OCI-LY1 (cell line): ENCODE measurements around the gene ZNF557.

Experiments used
- H2AFZ ChIP-seq: fragments of 200-600 bp; sonication (generic), shearing (Covaris generic); 2 replicates; pipeline ENCODE4 v1.6.0; 2014; ENCODE audit warnings: antibody characterized with exemption, mild to moderate bottlenecking, low read length
- H3F3A ChIP-seq: fragments of 200-600 bp; sonication (generic), shearing (Covaris generic); 2 replicates; pipeline ENCODE4 v1.6.0; 2014; ENCODE audit warnings: mild to moderate bottlenecking, antibody characterized with exemption, low read length, moderate library complexity; ENCODE audit not compliant: insufficient read depth
- H3K27ac ChIP-seq: fragments of 200-600 bp; sonication (generic); 2 replicates; pipeline ENCODE4 v1.5.1; 2014; ENCODE audit warnings: low read length, mixed run types, mild to moderate bottlenecking, low read depth; ENCODE audit not compliant: poor library complexity, severe bottlenecking
- H3K27me3 ChIP-seq: fragments of 200-600 bp; sonication (generic); 2 replicates; pipeline ENCODE4 v1.6.0; 2014; ENCODE audit warnings: antibody characterized with exemption, mild to moderate bottlenecking, low read length, moderate library complexity; ENCODE audit not compliant: insufficient read depth
- H3K36me3 ChIP-seq: fragments of 200-600 bp; sonication (generic); 2 replicates; pipeline ENCODE4 v1.6.1; 2014; ENCODE audit warnings: mild to moderate bottlenecking, antibody characterized with exemption, low read length, moderate library complexity, mixed read lengths; ENCODE audit not compliant: insufficient read depth
- H3K4me1 ChIP-seq: fragments of 200-600 bp; sonication (generic); 2 replicates; pipeline ENCODE4 v1.5.1; 2014; ENCODE audit warnings: mild to moderate bottlenecking, low read length, moderate library complexity; ENCODE audit not compliant: insufficient read depth, severe bottlenecking
- H3K4me2 ChIP-seq: fragments of 200-600 bp; sonication (generic), shearing (Covaris generic); 2 replicates; pipeline ENCODE4 v1.6.1; 2014; ENCODE audit warnings: low read length
- H3K4me3 ChIP-seq: fragments of 200-600 bp; sonication (generic); 2 replicates; pipeline ENCODE4 v1.5.1; 2014; ENCODE audit warnings: low read length, low read depth, mild to moderate bottlenecking, mixed read lengths; ENCODE audit not compliant: poor library complexity, severe bottlenecking
- H3K79me2 ChIP-seq: fragments of 200-600 bp; shearing (Covaris generic); 2 replicates; pipeline ENCODE4 v1.6.1; 2016; ENCODE audit warnings: mixed run types, low read length, mixed read lengths; ENCODE audit not compliant: insufficient read depth
- H3K9ac ChIP-seq: fragments of 200-600 bp; sonication (generic), shearing (Covaris generic); 2 replicates; pipeline ENCODE4 v1.6.1; 2014; ENCODE audit warnings: mild to moderate bottlenecking, low read length, mixed read lengths
- H3K9me2 ChIP-seq: fragments of 200-600 bp; sonication (generic), shearing (Covaris generic); 2 replicates; pipeline ENCODE4 v1.6.1; 2014; ENCODE audit warnings: low read depth, mild to moderate bottlenecking, low read length, mixed read lengths
- H3K9me3 ChIP-seq: fragments of 200-600 bp; shearing (Covaris generic); 2 replicates; pipeline ENCODE4 v1.6.1; 2014; ENCODE audit warnings: low read length, mixed read lengths
- H4K20me1 ChIP-seq: fragments of 200-600 bp; sonication (generic), shearing (Covaris generic); 2 replicates; pipeline ENCODE4 v1.6.0; 2016; ENCODE audit warnings: mild to moderate bottlenecking, low read length; ENCODE audit not compliant: insufficient read depth
- EZH2 ChIP-seq: fragments of 200-600 bp; sonication (generic), shearing (Covaris generic); IDR thresholded peaks from 2 replicates; pipeline ENCODE4 v1.8.0; 2017; ENCODE audit warnings: borderline replicate concordance, mixed run types, mild to moderate bottlenecking, antibody characterized with exemption, low read length, moderate library complexity, mixed read lengths
- TF ChIP-seq, protein P1 (sequence below): fragments of 200-600 bp; sonication (generic), shearing (Covaris generic); IDR thresholded peaks from 2 replicates; pipeline ENCODE4 v1.5.1; 2017; ENCODE audit warnings: mild to moderate bottlenecking, antibody characterized with exemption, low read length, moderate library complexity, mixed read lengths

The ZNF557 gene

GRCh38 chr19:7119582-7119981 lies 50.1 kb downstream of the ZNF557 start:
- H3K27ac ChIP-seq: no peak overlapping the region
- H3F3A ChIP-seq: no peaks in the 10 kb centered on the region
- H3K4me1 ChIP-seq: peaks cover 4% of the 10 kb centered on the region
- H3K9me2 ChIP-seq: no peaks in the 10 kb centered on the region
- no peak overlapping the region for H3K9ac ChIP-seq
- no peak overlapping the region for H3K4me2 ChIP-seq
- no peaks in the 10 kb centered on the region for H3K9me3 ChIP-seq
- H3K36me3 ChIP-seq: no peaks in the 10 kb centered on the region
- no peak overlapping the region for H3K4me3 ChIP-seq
- H3K27me3 ChIP-seq: peaks cover 20% of the 10 kb centered on the region
- H4K20me1 ChIP-seq: no peaks in the 10 kb centered on the region
- H3K79me2 ChIP-seq: no peaks in the 10 kb centered on the region
- TF ChIP-seq, protein P1, sequence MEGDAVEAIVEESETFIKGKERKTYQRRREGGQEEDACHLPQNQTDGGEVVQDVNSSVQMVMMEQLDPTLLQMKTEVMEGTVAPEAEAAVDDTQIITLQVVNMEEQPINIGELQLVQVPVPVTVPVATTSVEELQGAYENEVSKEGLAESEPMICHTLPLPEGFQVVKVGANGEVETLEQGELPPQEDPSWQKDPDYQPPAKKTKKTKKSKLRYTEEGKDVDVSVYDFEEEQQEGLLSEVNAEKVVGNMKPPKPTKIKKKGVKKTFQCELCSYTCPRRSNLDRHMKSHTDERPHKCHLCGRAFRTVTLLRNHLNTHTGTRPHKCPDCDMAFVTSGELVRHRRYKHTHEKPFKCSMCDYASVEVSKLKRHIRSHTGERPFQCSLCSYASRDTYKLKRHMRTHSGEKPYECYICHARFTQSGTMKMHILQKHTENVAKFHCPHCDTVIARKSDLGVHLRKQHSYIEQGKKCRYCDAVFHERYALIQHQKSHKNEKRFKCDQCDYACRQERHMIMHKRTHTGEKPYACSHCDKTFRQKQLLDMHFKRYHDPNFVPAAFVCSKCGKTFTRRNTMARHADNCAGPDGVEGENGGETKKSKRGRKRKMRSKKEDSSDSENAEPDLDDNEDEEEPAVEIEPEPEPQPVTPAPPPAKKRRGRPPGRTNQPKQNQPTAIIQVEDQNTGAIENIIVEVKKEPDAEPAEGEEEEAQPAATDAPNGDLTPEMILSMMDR: no peak
- no peak for TF ChIP-seq EZH2
- H2AFZ ChIP-seq: no peak overlapping the region

DNA sequence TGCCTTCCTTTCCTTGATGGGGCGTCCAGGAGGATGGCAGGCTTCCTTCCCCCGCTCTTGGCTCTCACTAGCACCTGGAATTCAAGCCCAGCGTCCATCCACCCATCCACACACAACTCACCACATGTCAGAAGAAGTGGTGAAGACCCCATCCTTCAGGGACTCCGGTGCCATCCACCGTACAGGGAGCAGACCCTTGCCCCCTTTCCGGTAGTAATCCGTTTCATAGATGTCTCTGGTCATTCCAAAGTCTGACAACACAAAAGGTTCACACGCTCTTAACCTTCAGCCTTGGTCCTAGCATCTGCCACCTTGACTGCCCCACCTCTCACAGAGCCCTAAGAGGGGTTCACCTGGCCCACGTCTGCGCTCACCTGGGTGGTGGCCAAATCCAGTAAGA lies 51.0 kb downstream of the ZNF557 start:
- no peaks in the 10 kb centered on the region; the same call in 1 of the 2 replicates for H3K36me3 ChIP-seq

GRCh38 chr19:7122701-7123100 lies 53.2 kb downstream of the ZNF557 start:
- no peak overlapping the region for H3K4me3 ChIP-seq
- no peak overlapping the region for H3K9ac ChIP-seq
- no peaks in the 10 kb centered on the region for H3K4me1 ChIP-seq
- no peak overlapping the region for H3K27ac ChIP-seq
- H3K9me2 ChIP-seq: no peaks in the 10 kb centered on the region
- H3K79me2 ChIP-seq: no peaks in the 10 kb centered on the region
- no peaks in the 10 kb centered on the region for H3K9me3 ChIP-seq
- no peak overlapping the region for H3K4me2 ChIP-seq
- TF ChIP-seq EZH2: no peak
- TF ChIP-seq, protein P1: no peak
- no peaks in the 10 kb centered on the region; the same call in 1 of the 2 replicates for H3K36me3 ChIP-seq
- peaks cover 7% of the 10 kb centered on the region; the same call in 1 of the 2 replicates for H3K27me3 ChIP-seq
- no peaks in the 10 kb centered on the region for H3F3A ChIP-seq
- no peaks in the 10 kb centered on the region for H4K20me1 ChIP-seq
- H2AFZ ChIP-seq: no peak overlapping the region

More for the DNA sequence above, 51.0 kb downstream of the ZNF557 start:
- H3K9ac ChIP-seq: no peak overlapping the region
- H3K27me3 ChIP-seq: peaks cover 16% of the 10 kb centered on the region
- no peaks in the 10 kb centered on the region for H3K9me3 ChIP-seq
- no peaks in the 10 kb centered on the region for H4K20me1 ChIP-seq
- no peak overlapping the region for H3K4me3 ChIP-seq
- H3K9me2 ChIP-seq: no peaks in the 10 kb centered on the region
- H3F3A ChIP-seq: no peaks in the 10 kb centered on the region
- no peak for TF ChIP-seq EZH2
- TF ChIP-seq, protein P1: no peak
- H3K4me2 ChIP-seq: no peak overlapping the region
- peaks cover 4% of the 10 kb centered on the region for H3K4me1 ChIP-seq
- no peak overlapping the region for H3K27ac ChIP-seq
- no peaks in the 10 kb centered on the region for H3K79me2 ChIP-seq
- H2AFZ ChIP-seq: no peak overlapping the region
